Activated T-cell treated with anti-CD3 and anti-CD28 coated beads, Interleukin-2, amount 50 U/mL, for 24 hours (primary cell): ENCODE results near the gene LHFPL2.
"Not testable (repeated sequence)": the region's sequence is repeated elsewhere in the genome, so short reads cannot be mapped to it uniquely, and the experiment has no call there.

Source experiments
- DNase-seq: peaks from one replicate; pipeline ENCODE4 v3.0.0-alpha.2; 2020
- H3K27ac Mint-ChIP-seq: 2 replicates; pipeline ENCODE4 v1.8.0; 2020; ENCODE audit warnings: mild to moderate bottlenecking, mixed read lengths
- H3K27me3 Mint-ChIP-seq: 2 replicates; pipeline ENCODE4 v1.8.0; 2020; ENCODE audit warnings: mixed read lengths
- H3K36me3 Mint-ChIP-seq: 2 replicates; pipeline ENCODE4 v1.8.0; 2020; ENCODE audit warnings: low read depth, mixed read lengths
- H3K4me1 Mint-ChIP-seq: 2 replicates; pipeline ENCODE4 v1.8.0; 2020; ENCODE audit warnings: low read depth, mixed read lengths
- H3K4me3 Mint-ChIP-seq: 2 replicates; pipeline ENCODE4 v1.8.0; 2020; ENCODE audit warnings: mild to moderate bottlenecking, moderate library complexity, mixed read lengths
- H3K9me3 Mint-ChIP-seq: 2 replicates; pipeline ENCODE4 v1.8.0; 2020; ENCODE audit warnings: mixed read lengths

Gene LHFPL2

DNA sequence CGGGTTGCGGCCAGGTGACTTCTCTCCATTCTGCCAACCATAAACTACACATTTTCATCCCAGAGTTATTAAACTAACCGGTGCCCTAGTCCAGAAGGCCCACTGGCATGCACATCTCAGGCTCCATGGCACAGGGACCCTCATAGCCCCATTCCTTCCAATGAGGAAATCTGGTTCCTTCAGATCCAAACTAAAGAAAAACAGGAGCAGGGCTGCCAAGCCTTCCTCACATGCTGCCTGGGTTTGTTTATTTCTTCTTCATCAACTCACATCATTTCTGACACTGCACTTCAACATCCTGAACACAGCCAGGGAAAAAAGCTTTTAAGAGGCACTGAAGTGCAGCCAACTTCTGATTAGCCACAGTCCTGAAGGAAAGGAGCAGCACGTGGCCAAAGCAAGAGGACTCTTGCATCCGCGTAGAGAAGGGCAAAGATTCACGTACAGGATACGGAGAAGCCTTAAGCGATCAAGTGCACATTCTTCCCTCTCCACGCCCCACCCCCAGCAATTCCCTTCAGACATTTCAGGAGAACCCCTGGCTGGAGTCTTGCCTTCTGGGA lies 22.5 kb downstream of the LHFPL2 start:
- H3K36me3 Mint-ChIP-seq: no peaks in the 10 kb centered on the region
- H3K27me3 Mint-ChIP-seq: peaks cover under 1% of the 10 kb centered on the region
- no peak overlapping the region for H3K27ac Mint-ChIP-seq
- no peaks in the 10 kb centered on the region for H3K4me1 Mint-ChIP-seq
- H3K4me3 Mint-ChIP-seq: no peak overlapping the region
- H3K9me3 Mint-ChIP-seq: no peaks in the 10 kb centered on the region
- no peak for DNase-seq

- Mint-ChIP-seq H3K27me3 (peaks cover 2% of the 10 kb centered on the region), H3K36me3 (no peaks in the 10 kb centered on the region), H3K4me3 (no peak overlapping the region), H3K27ac (no peak overlapping the region), H3K9me3 (peaks cover 3% of the 10 kb centered on the region), H3K4me1 (no peaks in the 10 kb centered on the region)
- DNase-seq: no peak
These were observed 23.6 kb downstream of the LHFPL2 start for GRCh38 chr5:78624992-78625391.

GRCh38 chr5:78624011-78624541 lies 24.5 kb downstream of the LHFPL2 start:
- Mint-ChIP-seq H3K27ac (no peak overlapping the region), H3K9me3 (peaks cover 3% of the 10 kb centered on the region), H3K27me3 (peaks cover 2% of the 10 kb centered on the region), H3K4me3 (no peak overlapping the region), H3K4me1 (no peaks in the 10 kb centered on the region), H3K36me3 (no peaks in the 10 kb centered on the region)
- DNase-seq: no peak

DNA sequence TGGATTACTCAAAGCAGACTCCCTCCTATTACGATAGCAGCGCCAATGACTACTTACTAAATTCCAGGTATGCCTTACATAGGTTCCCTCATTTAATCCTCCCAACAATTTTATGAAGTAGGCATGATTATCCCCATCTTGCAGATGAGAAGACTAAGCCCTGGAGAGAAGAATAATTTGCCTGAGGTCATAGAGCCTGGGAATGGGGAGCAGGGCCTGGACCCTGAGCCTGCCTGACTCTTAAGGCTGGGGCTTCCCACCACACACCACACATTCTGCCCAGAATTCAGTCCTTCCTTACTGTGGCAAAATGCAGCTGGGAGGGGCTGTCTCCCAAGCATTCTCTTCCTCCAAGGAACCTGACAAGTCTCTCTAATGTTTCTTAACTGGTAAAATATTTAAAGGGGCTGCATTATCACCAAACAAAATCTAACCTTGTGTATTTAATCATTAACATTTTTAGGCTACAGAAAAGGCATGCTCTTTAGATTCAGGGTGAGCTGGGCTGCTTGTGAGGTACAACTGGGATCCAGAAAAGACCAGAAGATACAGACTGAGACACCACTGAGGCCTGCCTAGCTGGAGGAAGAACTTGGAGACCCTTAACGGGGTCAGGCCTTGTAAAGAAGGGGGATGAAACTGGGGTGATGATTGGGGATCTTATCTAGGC lies 26.1 kb downstream of the LHFPL2 start:
- Mint-ChIP-seq H3K36me3 (no peaks in the 10 kb centered on the region), H3K4me1 (no peaks in the 10 kb centered on the region), H3K27me3 (peaks cover 2% of the 10 kb centered on the region), H3K4me3 (no peak overlapping the region), H3K9me3 (peaks cover 3% of the 10 kb centered on the region), H3K27ac (no peak overlapping the region)
- DNase-seq: no peak

DNA sequence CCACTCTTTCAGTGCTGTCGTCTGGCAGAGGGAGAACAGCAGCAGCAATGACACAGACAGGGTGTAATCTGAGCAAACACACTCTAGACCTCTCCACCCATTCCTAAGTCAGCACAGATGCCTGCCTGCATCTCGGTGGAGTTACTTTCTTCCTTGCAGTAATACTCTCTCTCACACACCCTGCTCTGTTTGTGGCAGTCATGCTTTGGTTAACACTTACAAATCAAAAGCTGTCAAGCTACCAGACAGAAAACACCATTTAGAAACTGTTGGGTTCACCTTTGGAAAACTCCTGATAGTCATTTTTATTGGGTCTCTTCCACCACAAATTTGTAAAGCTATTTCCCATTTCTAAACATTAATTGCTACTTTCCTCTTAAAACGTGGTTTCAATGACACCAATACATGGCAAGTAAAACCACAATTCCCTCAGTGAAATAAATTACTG lies 27.3 kb downstream of the LHFPL2 start:
- Mint-ChIP-seq H3K27me3 (peaks cover 2% of the 10 kb centered on the region), H3K36me3 (no peaks in the 10 kb centered on the region), H3K4me1 (no peaks in the 10 kb centered on the region), H3K27ac (no peak overlapping the region), H3K4me3 (no peak overlapping the region), H3K9me3 (peaks cover 3% of the 10 kb centered on the region)
- no peak for DNase-seq

DNA sequence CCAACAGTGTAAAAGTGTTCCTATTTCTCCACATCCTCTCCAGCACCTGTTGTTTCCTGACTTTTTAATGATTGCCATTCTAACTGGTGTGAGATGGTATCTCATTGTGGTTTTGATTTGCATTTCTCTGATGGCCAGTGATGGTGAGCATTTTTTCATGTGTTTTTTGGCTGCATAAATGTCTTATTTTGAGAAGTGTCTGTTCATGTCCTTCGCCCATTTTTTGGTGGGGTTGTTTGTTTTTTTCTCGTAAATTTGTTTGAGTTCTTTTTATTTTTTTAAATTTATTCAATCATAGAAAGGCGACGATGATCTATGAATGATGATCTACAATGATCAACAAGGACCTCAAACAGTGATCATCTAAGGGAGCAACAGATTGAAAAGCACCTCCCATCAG lies 28.5 kb downstream of the LHFPL2 start:
- not testable (repeated sequence) for H3K36me3 Mint-ChIP-seq, H3K27me3 Mint-ChIP-seq, H3K4me3 Mint-ChIP-seq, H3K9me3 Mint-ChIP-seq, H3K27ac Mint-ChIP-seq, DNase-seq, H3K4me1 Mint-ChIP-seq

DNA sequence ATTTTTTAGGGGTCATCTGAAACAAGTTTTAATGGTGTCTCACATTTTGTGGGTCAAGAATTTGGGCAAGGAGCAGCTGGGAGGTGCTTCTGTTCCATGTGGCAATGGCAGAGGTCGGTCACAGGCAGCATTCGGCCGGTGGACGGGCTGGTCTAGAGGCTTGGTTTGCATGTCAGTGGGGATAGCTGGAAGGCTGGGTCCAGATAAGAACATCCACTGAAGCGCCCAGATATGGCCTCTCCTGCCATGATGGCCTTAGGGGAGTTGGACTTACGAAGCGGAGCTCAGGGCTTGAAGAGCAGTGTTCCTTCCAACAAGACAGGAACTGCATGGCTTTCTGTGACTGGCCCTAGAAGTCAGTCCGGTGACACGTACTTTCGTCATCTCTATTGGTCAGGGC lies 30.3 kb downstream of the LHFPL2 start:
- no peaks in the 10 kb centered on the region for H3K4me1 Mint-ChIP-seq
- no peak overlapping the region for H3K27ac Mint-ChIP-seq
- peaks cover 2% of the 10 kb centered on the region for H3K27me3 Mint-ChIP-seq
- H3K9me3 Mint-ChIP-seq: peaks cover 3% of the 10 kb centered on the region
- H3K4me3 Mint-ChIP-seq: no peak overlapping the region
- no peak for DNase-seq
- H3K36me3 Mint-ChIP-seq: no peaks in the 10 kb centered on the region

DNA sequence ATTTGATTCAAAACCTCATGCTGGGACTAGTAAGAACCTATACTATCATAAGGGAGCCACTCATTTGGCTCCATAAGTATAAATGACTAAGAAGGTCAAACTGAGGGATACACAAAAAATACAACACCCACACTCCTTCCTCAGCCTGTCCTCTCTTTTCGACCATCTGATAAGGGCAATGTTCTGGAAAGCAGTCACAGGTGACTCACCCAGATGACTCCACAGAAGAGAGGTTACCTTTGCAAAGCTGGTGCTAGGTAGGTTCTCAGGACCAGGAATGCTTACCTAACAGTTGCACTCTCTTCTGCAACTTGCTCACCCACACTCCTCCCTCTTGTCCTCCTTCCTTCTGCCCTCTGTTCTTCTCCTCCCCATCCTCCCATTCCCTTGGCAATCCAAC lies 32.9 kb downstream of the LHFPL2 start:
- Mint-ChIP-seq H3K27ac (no peak overlapping the region), H3K4me1 (no peaks in the 10 kb centered on the region), H3K9me3 (peaks cover 3% of the 10 kb centered on the region), H3K27me3 (no peaks in the 10 kb centered on the region), H3K36me3 (no peaks in the 10 kb centered on the region), H3K4me3 (no peak overlapping the region)
- DNase-seq: no peak

- Mint-ChIP-seq H3K36me3 (no peaks in the 10 kb centered on the region), H3K4me3 (no peak overlapping the region), H3K27me3 (no peaks in the 10 kb centered on the region), H3K9me3 (no peaks in the 10 kb centered on the region), H3K4me1 (no peaks in the 10 kb centered on the region), H3K27ac (no peak overlapping the region)
- no peak for DNase-seq
These were observed 33.8 kb downstream of the LHFPL2 start for GRCh38 chr5:78614816-78615215.

- H3K27ac Mint-ChIP-seq: no peak overlapping the region
- H3K4me3 Mint-ChIP-seq: no peak overlapping the region
- peaks cover 2% of the 10 kb centered on the region for H3K27me3 Mint-ChIP-seq
- H3K4me1 Mint-ChIP-seq: no peaks in the 10 kb centered on the region
- no peaks in the 10 kb centered on the region for H3K36me3 Mint-ChIP-seq
- DNase-seq: no peak
- H3K9me3 Mint-ChIP-seq: no peaks in the 10 kb centered on the region
These were observed 34.8 kb downstream of the LHFPL2 start for GRCh38 chr5:78613756-78614155.

- H3K9me3 Mint-ChIP-seq: no peaks in the 10 kb centered on the region
- H3K36me3 Mint-ChIP-seq: no peaks in the 10 kb centered on the region
- DNase-seq: no peak
- peaks cover 2% of the 10 kb centered on the region for H3K27me3 Mint-ChIP-seq
- no peaks in the 10 kb centered on the region for H3K4me1 Mint-ChIP-seq
- H3K27ac Mint-ChIP-seq: no peak overlapping the region
- H3K4me3 Mint-ChIP-seq: no peak overlapping the region
These were observed 35.4 kb downstream of the LHFPL2 start for GRCh38 chr5:78613151-78613533.

- Mint-ChIP-seq H3K27ac (no peak overlapping the region), H3K4me1 (no peaks in the 10 kb centered on the region), H3K27me3 (peaks cover 2% of the 10 kb centered on the region), H3K36me3 (no peaks in the 10 kb centered on the region), H3K9me3 (no peaks in the 10 kb centered on the region), H3K4me3 (no peak overlapping the region)
- no peak for DNase-seq
These were observed 36.1 kb downstream of the LHFPL2 start for GRCh38 chr5:78612227-78613150.

DNA sequence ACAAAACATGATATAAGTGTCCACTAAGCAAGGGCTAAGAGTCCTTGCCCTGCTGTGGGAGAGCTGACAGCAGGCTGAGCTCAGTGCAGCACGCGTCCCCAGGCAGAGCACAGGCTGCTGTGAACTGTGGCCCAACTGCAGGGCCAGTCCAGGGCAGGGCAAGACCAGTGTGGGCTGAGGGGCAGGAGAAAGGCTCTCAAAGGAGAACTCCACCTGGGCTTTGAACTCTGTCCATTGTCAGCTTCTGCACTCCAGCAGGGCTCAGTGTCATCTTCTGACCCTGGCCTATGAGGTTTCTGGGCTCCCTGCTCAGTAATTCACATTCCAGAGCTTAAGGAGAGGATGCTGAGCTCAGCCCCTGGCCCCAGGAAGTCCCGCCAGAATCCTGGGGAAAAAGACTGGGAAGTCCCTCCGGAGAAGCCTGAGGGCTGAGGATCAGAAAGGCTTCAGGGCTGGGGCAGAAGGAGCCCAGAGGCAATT lies 37.4 kb downstream of the LHFPL2 start:
- Mint-ChIP-seq H3K27ac (no peak overlapping the region), H3K27me3 (peaks cover 2% of the 10 kb centered on the region), H3K9me3 (no peaks in the 10 kb centered on the region), H3K4me1 (no peaks in the 10 kb centered on the region), H3K36me3 (no peaks in the 10 kb centered on the region), H3K4me3 (no peak overlapping the region)
- DNase-seq: no peak

DNA sequence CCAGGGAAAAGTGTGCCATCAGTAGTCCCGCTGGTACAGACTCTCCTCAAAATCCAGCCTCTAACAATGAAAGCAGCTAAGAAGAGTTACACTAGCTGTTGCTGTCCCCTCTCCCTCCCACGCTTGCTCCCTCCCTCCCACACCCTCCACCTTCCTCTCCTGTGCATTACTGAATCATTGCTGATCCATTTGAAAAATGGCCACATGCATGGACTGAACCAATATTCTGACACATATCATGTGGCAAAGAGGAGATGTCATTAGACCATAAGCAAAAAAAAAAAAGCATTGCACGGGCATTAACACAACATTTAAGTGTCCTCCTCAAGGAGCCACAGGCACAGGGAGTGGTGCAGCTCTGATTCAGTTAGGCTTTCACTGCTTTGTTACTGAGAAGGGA lies 37.9 kb downstream of the LHFPL2 start:
- Mint-ChIP-seq H3K4me3 (no peak overlapping the region), H3K27ac (no peak overlapping the region), H3K36me3 (no peaks in the 10 kb centered on the region), H3K9me3 (no peaks in the 10 kb centered on the region), H3K27me3 (peaks cover 2% of the 10 kb centered on the region), H3K4me1 (no peaks in the 10 kb centered on the region)
- no peak for DNase-seq
